ENCODE results near the gene IL1RAPL1. TPM values are rescaled to one million over a fixed set of nuclear protein-coding genes. Genes with fewer than 3 reads are reported as not detected.

The IL1RAPL1 gene
- total RNA-seq, 3 donors from 2014 or later = 0.34 to 0.79 TPM; not detected in 1

GRCh38 chrX:28675173-28675572 is 87.9 kb downstream of the IL1RAPL1 start:
- H3K9me3 ChIP-seq = no peaks in the 10 kb centered on the region
- no peaks in the 10 kb centered on the region for H3K36me3 ChIP-seq (ENCODE audit: low read depth)
- no peaks in the 10 kb centered on the region for H3K4me1 ChIP-seq (ENCODE audit: low read depth)
- intact Hi-C loops (cut with DNase I, micrococcal nuclease) = no loop called here
- ATAC-seq = no peak
- TF ChIP-seq CTCF (IDR thresholded peaks at IDR 0.05) = no peak
- DNase-seq = no peak
- no peak overlapping the region for H3K4me3 ChIP-seq

- no peak for TF ChIP-seq CTCF (IDR thresholded peaks at IDR 0.05)
- ATAC-seq (no peak), DNase-seq (no peak)
- H3K4me1 ChIP-seq (ENCODE audit: low read depth) = no peaks in the 10 kb centered on the region
- no peaks in the 10 kb centered on the region for H3K36me3 ChIP-seq (ENCODE audit: low read depth)
- no peaks in the 10 kb centered on the region for H3K9me3 ChIP-seq
- intact Hi-C loops (cut with DNase I, micrococcal nuclease) = no loop called here
- H3K4me3 ChIP-seq = no peak overlapping the region
Observed at GRCh38 chrX:28693101-28693500, 105.9 kb downstream of the IL1RAPL1 start.

GRCh38 chrX:28697732-28698131 is 110.5 kb downstream of the IL1RAPL1 start:
- H3K9me3 ChIP-seq = no peaks in the 10 kb centered on the region
- no peaks in the 10 kb centered on the region for H3K4me1 ChIP-seq (ENCODE audit: low read depth)
- TF ChIP-seq CTCF (IDR thresholded peaks at IDR 0.05) = no peak
- no peak overlapping the region for H3K4me3 ChIP-seq
- intact Hi-C loops (cut with DNase I, micrococcal nuclease) = no loop called here
- no peaks in the 10 kb centered on the region for H3K36me3 ChIP-seq (ENCODE audit: low read depth)
- ATAC-seq = no peak
- no peak for DNase-seq

GRCh38 chrX:28701222-28701621 is 114.0 kb downstream of the IL1RAPL1 start:
- Histone ChIP-seq H3K4me1 (ENCODE audit: low read depth) (no peaks in the 10 kb centered on the region), H3K36me3 (ENCODE audit: low read depth) (no peaks in the 10 kb centered on the region), H3K9me3 (no peaks in the 10 kb centered on the region), H3K4me3 (no peak overlapping the region)
- ATAC-seq = no peak
- intact Hi-C loops (cut with DNase I, micrococcal nuclease) = no loop called here
- no peak for TF ChIP-seq CTCF (IDR thresholded peaks at IDR 0.05)
- DNase-seq = no peak

- Histone ChIP-seq H3K9me3 (no peaks in the 10 kb centered on the region), H3K4me1 (ENCODE audit: low read depth) (no peaks in the 10 kb centered on the region), H3K4me3 (no peak overlapping the region), H3K36me3 (ENCODE audit: low read depth) (no peaks in the 10 kb centered on the region)
- DNase-seq (no peak), ATAC-seq (no peak)
- TF ChIP-seq CTCF (IDR thresholded peaks at IDR 0.05) = no peak
- intact Hi-C loops (cut with DNase I, micrococcal nuclease) = no loop called here
Observed at GRCh38 chrX:28706964-28707363, 119.7 kb downstream of the IL1RAPL1 start.

GRCh38 chrX:28709421-28709820 is 122.2 kb downstream of the IL1RAPL1 start:
- intact Hi-C loops (cut with DNase I, micrococcal nuclease) = no loop called here
- H3K9me3 ChIP-seq = no peaks in the 10 kb centered on the region
- H3K4me3 ChIP-seq = no peak overlapping the region
- DNase-seq (no peak), ATAC-seq (no peak)
- no peaks in the 10 kb centered on the region for H3K4me1 ChIP-seq (ENCODE audit: low read depth)
- no peak for TF ChIP-seq CTCF (IDR thresholded peaks at IDR 0.05)
- no peaks in the 10 kb centered on the region for H3K36me3 ChIP-seq (ENCODE audit: low read depth)

All from mucosa of descending colon (tissue), 3 donors.